ENCODE measurements around the gene TUBB1. TPM values are rescaled to one million over a fixed set of nuclear protein-coding genes. Genes with fewer than 3 reads are reported as not detected.
"Not testable (repeated sequence)": the region's sequence is repeated elsewhere in the genome, so short reads cannot be mapped to it uniquely, and the experiment has no call there.

The TUBB1 gene
- polyA plus RNA-seq, 1 experiment, result 0.01 TPM

GRCh38 chr20:58980711-58981627, 38.3 kb upstream of the TUBB1 start, which contains the start of gene NELFCD:
Gene NELFCD, plus strand, starts transcription at chr20:58981256. Its CDS starts 54 bp downstream, at chr20:58981310.
- TF ChIP-seq, protein P1, sequence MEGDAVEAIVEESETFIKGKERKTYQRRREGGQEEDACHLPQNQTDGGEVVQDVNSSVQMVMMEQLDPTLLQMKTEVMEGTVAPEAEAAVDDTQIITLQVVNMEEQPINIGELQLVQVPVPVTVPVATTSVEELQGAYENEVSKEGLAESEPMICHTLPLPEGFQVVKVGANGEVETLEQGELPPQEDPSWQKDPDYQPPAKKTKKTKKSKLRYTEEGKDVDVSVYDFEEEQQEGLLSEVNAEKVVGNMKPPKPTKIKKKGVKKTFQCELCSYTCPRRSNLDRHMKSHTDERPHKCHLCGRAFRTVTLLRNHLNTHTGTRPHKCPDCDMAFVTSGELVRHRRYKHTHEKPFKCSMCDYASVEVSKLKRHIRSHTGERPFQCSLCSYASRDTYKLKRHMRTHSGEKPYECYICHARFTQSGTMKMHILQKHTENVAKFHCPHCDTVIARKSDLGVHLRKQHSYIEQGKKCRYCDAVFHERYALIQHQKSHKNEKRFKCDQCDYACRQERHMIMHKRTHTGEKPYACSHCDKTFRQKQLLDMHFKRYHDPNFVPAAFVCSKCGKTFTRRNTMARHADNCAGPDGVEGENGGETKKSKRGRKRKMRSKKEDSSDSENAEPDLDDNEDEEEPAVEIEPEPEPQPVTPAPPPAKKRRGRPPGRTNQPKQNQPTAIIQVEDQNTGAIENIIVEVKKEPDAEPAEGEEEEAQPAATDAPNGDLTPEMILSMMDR (IDR thresholded peaks at IDR 0.05; ENCODE audit: insufficient read depth, low read depth, low read length), result no peak
- DNase-seq (ENCODE audit: low read depth), result peak; percentile 15
- Histone ChIP-seq H3K27me3 (ENCODE audit: control insufficient read depth, insufficient read depth, low read length) (no peaks in the 10 kb centered on the region), H3K36me3 (ENCODE audit: control insufficient read depth, insufficient read depth, low read length) (0 out of 2 replicates have a peak, but pooled peaks cover 2% of the 10 kb centered on the region), H3K4me3 (ENCODE audit: low read depth, low read length) (peak within 1 kb of the TSS; percentile 70)
- ChIA-PET CTCF (interaction anchor here (1.1 kb wide), 1 partner anchor 111 kb away, joined by 6 read pairs; no protein-coding TSS in a partner anchor), POLR2A (no interaction called here)

- CTCF ChIA-PET, result interaction anchor here (0.6 to 1.1 kb wide), 2 partner anchors 106 to 112 kb away, joined by 3 to 6 read pairs; no protein-coding TSS in a partner anchor
- no peak for DNase-seq (ENCODE audit: low read depth)
- peaks cover 3% of the 10 kb centered on the region; the same call in 1 of the 2 replicates for H3K36me3 ChIP-seq (ENCODE audit: control insufficient read depth, insufficient read depth, low read length)
- no peaks in the 10 kb centered on the region for H3K27me3 ChIP-seq (ENCODE audit: control insufficient read depth, insufficient read depth, low read length)
- TF ChIP-seq, protein P1 (IDR thresholded peaks at IDR 0.05; ENCODE audit: insufficient read depth, low read depth, low read length), result no peak
- POLR2A ChIA-PET, result no interaction called here
- H3K4me3 ChIP-seq (ENCODE audit: low read depth, low read length), result peak overlapping the region; percentile 70
These were observed 37.4 kb upstream of the TUBB1 start for GRCh38 chr20:58981628-58982364.

DNA sequence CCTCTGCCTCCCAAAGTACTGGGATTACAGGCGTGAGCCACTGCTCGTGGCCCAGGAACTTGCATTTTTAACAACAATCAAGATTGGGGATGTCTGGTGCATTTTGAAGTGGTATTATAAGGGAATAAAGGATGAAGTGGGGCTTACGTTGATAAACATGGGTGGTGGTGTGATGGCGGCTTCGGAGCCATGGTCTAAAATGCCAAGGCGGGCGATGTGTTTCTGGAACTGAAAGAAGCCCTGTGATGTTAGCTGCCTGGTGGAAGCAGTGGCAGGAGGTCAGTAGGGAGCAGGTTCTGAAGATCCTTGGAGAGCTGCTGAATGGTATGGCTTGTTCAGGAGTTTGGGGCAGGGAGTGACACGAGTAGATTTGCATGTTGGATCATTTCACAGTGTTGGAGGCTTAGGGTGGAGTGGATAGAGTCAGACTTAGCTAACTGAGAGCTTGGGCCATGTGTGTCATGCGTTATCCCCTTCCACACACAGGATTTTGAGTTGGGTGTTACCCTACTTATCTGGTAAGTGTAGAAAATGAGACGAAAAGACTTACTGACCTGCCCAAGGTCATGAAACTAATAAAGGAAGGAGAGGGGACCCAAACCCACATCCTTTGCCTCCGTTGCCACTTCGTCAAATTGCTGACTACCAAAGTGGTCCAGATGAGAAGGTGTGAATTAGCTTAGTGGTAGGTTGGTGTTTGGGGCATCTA, 36.7 kb upstream of the TUBB1 start:
- ChIA-PET POLR2A (no interaction called here), CTCF (interaction anchor here (0.6 to 1.1 kb wide), 2 partner anchors 105 to 112 kb away, joined by 3 to 6 read pairs; no protein-coding TSS in a partner anchor)
- TF ChIP-seq, protein P1 (IDR thresholded peaks at IDR 0.05; ENCODE audit: insufficient read depth, low read depth, low read length), result no peak
- Histone ChIP-seq H3K4me3 (ENCODE audit: low read depth, low read length) (no peak overlapping the region), H3K36me3 (ENCODE audit: control insufficient read depth, insufficient read depth, low read length) (peaks cover 9% of the 10 kb centered on the region), H3K27me3 (ENCODE audit: control insufficient read depth, insufficient read depth, low read length) (no peaks in the 10 kb centered on the region)
- DNase-seq (ENCODE audit: low read depth), result no peak

- CTCF ChIA-PET; POLR2A ChIA-PET; H3K27me3 ChIP-seq (ENCODE audit: control insufficient read depth, insufficient read depth, low read length); H3K4me3 ChIP-seq (ENCODE audit: low read depth, low read length); DNase-seq (ENCODE audit: low read depth): not testable (repeated sequence)
- H3K36me3 ChIP-seq (ENCODE audit: control insufficient read depth, insufficient read depth, low read length), result peaks cover 12% of the 10 kb centered on the region
These were observed 36.1 kb upstream of the TUBB1 start for GRCh38 chr20:58983115-58983468.

DNA sequence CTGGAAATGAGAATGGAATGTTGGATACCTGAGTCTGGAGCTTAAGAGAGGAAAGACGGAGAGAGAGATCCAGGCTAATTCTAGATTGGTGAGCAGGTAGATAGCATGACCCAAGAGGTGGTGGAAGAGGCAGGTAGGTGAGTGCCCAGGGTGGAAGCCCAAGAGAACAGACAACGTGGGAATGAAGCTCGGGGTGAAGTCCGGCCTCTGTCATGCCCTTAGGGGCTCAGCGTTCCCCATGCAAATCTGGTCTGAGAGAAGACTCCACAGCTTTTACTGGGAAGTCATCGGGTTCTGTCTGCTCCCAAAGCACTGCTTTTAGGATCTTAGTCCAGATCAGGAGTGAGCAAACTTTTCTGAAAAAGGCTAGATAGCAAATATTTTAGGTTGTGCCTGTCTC, 34.5 kb upstream of the TUBB1 start:
- Histone ChIP-seq H3K36me3 (ENCODE audit: control insufficient read depth, insufficient read depth, low read length) (peaks cover 25% of the 10 kb centered on the region), H3K4me3 (ENCODE audit: low read depth, low read length) (no peak overlapping the region), H3K27me3 (ENCODE audit: control insufficient read depth, insufficient read depth, low read length) (no peaks in the 10 kb centered on the region)
- POLR2A ChIA-PET, result no interaction called here
- TF ChIP-seq, protein P1 (IDR thresholded peaks at IDR 0.05; ENCODE audit: insufficient read depth, low read depth, low read length), result no peak
- no peak for DNase-seq (ENCODE audit: low read depth)
- CTCF ChIA-PET, result interaction anchor here (1.1 kb wide), 2 partner anchors 9 to 26 kb away, joined by 3 read pairs; no protein-coding TSS in a partner anchor
